GM18907 (cell line): ENCODE data around the gene AQP7.
"Not testable (repeated sequence)": the region's sequence is repeated elsewhere in the genome, so short reads cannot be mapped to it uniquely, and the experiment has no call there.

ENCODE experiments used
- ATAC-seq: cut with Tn5 transposase; IDR thresholded peaks from one replicate; pipeline ENCODE4 v1.9.1; 2021; ENCODE audit warnings: mild to moderate bottlenecking, moderate library complexity; ENCODE audit not compliant: unreplicated experiment

Gene AQP7

GRCh38 chr9:33402371-33402770 is at the start of gene AQP7:
AQP7 (minus strand) TSS chr9:33402568; CDS start chr9:33401262, 1,306 bp downstream.
- not testable (repeated sequence) for ATAC-seq

GRCh38 chr9:33450621-33451146 is 48.3 kb upstream of the AQP7 start:
- no peak for ATAC-seq

- no peak for ATAC-seq
These were observed 47.3 kb upstream of the AQP7 start for GRCh38 chr9:33449715-33450114.

DNA sequence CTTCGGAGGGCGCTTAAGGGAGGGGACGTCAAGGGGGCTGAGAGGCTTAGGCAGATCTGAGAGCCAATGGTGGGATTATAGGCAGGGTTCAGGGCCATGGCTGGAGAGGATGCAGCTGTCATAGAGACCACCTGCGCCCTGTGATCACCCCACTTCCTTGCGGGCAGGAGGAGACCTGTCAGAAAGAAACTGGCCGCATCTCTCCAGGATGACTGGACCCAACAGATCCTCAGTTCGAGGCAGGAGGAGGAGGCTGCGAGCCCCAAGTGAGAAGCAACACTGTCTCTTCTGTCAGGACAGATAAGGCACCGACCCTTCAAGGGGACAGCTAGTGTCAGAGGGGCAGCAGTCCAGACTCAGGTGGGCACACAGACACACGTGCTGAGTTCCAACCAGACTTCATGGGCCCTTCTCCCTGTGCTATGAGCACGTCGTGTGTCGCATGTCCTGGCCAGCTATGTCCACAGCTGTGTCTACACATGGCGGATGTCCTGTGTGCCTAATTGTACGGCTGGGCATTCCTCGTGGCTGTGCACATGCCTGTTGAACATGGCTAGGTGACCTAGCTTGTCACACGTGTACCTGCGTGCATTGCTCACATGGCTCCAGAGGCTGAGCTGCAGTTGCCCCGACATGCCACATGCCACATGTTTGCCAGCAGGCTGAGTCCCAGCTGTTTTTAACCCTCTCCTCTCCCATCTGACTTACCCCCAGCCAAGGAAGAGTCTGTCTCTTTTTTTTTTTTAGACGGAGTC is 45.6 kb upstream of the AQP7 start:
- ATAC-seq, result no peak

- peak; percentile 28 for ATAC-seq
These were observed 44.8 kb upstream of the AQP7 start, which contains the start of gene AQP3 for GRCh38 chr9:33446946-33447798. AQP3 (minus strand) TSS chr9:33447593; CDS start chr9:33447530, 63 bp downstream.

- peak; percentile 87 for ATAC-seq
These were observed 44.0 kb upstream of the AQP7 start for GRCh38 chr9:33446240-33446945.

DNA sequence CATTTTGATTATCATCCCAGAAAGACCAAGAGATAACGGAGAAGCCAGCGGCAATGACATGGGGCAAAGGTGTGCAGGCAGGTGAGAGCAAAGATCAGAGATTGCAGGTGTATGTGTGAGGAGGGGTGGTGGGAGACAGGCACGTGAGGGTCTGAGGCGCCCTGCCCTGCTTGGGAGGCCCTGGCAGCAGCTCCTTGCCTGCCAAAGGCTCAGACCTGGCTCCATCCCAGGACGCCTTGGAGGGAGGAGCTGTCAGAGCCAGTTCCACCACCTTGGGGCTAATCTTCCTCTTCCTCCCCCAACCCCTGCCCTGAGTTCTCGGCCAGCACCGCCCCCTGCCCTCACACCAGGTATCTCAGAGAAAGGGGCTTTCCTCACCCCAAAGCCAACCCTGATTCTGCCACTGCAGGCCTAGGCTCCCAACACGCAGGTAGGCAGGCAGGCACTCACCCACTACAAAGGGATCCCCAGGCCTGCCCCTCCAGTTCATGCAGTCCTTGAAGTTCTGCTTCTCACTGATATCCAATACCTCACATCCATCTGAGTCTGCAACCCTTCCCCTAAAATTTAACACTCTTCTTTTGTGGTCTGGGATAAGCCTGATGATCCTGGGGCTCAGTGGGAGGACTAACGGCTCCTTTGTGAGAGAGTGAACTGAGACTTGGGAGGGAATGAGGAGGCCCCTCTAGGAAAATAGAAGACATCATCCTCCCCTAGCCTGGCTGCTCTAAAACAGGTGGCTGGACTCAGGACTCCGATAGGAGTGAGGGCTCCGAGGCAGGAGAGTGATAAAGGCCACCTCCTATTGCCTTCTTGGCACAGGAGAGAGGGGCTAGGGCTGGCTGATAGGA is 43.2 kb upstream of the AQP7 start:
- ATAC-seq, result no peak

GRCh38 chr9:33443464-33444154 is 41.2 kb upstream of the AQP7 start:
- no peak for ATAC-seq

GRCh38 chr9:33443047-33443446 is 40.7 kb upstream of the AQP7 start:
- ATAC-seq, result no peak

DNA sequence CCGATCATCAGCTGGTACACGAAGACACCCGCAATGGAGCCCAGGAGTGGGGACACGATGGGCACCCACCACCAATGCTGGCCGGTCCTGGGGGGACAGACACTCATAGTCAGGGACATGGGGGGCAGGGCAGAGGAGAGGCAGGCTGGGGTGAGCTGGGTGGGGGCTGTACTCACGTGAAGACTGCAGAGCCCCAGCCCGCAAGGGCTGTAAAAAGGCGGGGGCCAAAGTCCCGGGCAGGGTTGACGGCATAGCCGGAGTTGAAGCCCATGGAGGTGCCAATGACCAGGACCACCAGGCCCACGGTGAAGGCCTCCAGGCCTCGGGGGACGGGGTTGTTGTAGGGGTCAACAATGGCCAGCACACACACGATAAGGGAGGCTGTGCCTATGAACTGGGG is 39.8 kb upstream of the AQP7 start:
- ATAC-seq, result no peak

DNA sequence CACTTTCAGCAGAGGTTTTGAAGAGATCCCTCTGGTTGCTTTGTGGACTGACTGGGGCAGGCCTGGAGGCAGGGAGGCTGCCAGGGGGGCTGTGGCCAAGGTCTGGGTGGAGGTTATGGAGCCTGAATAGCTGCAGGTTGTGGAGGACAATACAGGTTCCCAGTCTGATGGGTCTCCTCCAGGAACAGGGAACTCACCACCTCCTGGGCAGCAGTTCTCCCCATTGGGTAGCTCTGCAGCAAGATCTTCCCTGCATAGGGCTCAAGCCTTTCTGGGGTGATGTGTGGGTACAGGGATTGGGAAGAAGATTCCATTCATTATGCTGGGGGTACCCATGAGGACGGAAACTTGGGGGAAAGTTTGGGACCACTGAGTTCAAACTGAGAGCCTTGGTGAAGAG is 38.2 kb upstream of the AQP7 start:
- ATAC-seq, result no peak

GRCh38 chr9:33440204-33440603 is 37.8 kb upstream of the AQP7 start:
- ATAC-seq, result no peak

GRCh38 chr9:33439731-33440130 is 37.4 kb upstream of the AQP7 start:
- ATAC-seq, result no peak

DNA sequence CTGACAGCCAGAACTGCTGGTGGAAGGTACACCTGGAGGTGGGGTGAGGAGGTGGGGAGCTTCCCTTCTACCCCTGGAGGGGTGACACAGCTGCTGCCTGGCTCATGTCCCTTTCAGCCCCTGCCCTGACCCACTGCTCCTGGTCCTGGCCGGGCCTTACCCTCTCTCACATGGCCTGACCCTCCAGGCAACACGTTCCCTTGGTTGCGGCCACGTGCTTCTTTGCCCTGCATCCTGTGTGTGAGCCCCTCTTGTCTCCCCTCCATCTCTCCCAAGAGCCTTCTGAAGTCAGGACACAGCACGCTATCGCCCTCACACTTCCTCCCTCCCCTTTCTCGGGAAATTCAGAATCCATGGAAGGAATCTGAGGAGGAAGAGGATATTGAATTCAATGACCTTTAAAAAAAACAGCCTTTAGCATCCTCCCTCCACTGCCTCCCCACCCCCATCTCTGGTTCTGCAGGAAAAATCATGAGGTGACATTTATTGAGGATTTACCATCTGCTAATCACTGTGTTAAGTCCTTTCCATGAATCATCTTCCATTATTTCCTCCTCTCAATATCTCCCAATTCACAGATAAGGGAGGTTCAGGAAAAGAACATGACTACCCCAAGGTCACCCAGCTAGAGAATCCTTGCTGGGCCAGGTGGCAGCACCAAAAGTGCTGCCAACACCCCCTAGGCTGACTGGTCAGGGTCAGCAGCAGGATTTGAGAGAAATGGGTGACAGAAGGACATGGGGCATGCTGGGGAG is 36.7 kb upstream of the AQP7 start:
- ATAC-seq, result no peak

- no peak for ATAC-seq
These were observed 35.5 kb upstream of the AQP7 start for GRCh38 chr9:33437898-33438297.

GRCh38 chr9:33437205-33437604 is 34.8 kb upstream of the AQP7 start:
- ATAC-seq, result no peak

DNA sequence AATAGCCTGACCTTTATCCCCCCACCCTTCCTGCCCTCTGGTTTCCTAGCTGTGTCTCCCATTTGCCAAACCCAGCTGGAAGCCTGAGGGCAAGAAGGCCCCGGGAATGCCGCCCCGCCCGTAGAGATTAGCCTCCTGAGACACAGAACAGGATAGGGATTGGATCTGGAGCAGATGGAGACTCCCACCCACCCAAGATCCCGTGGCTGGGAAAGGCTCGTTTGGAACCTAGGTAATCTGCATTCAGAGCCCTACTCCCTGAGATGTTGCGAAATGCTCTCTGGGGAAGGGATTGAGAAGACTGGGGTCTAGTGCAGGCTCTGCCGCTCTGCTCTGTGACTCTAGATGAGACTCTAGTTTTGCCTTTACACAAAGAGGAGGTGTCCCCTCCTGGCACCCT is 34.1 kb upstream of the AQP7 start:
- no peak for ATAC-seq

- no peak for ATAC-seq
These were observed 33.5 kb upstream of the AQP7 start for GRCh38 chr9:33435821-33436277.
